K562 (cell line): ENCODE data around the gene YTHDC1. TPM values are rescaled to one million over a fixed set of nuclear protein-coding genes. Genes with fewer than 3 reads are reported as not detected.

ENCODE experiments used
- AFF1 ChIP-seq, 2 experiments: fragments of 450-650 bp; IDR thresholded peaks; 2 replicates each; pipeline ENCODE4 v1.6.1; 2018; ENCODE audit warnings: mild to moderate bottlenecking in 2 of 2, low read depth in 1 of 2; ENCODE audit not compliant: partially characterized antibody in 2 of 2
- BRD9 ChIP-seq: fragments of 450-650 bp; IDR thresholded peaks from 2 replicates; pipeline ENCODE4 v1.6.1; 2018; ENCODE audit warnings: low read depth; ENCODE audit not compliant: partially characterized antibody
- C11orf30 ChIP-seq: fragments of 450-650 bp; IDR thresholded peaks from 2 replicates; pipeline ENCODE4 v1.6.1; 2016; ENCODE audit warnings: low read depth, mild to moderate bottlenecking
- CLOCK ChIP-seq: fragments of 250-450 bp; sonication (Bioruptor Pico); IDR thresholded peaks from 2 replicates; pipeline ENCODE4 v1.4.0; 2020; ENCODE audit warnings: mild to moderate bottlenecking, moderate library complexity, borderline replicate concordance
- FOXK2 ChIP-seq, 2 experiments: fragments of 450-650 bp; IDR thresholded peaks in 1 of 2; conservative IDR thresholded peaks in 1 of 2; 2 replicates each; pipeline ENCODE4 v1.6.1; 2016; ENCODE audit warnings: low read depth in 2 of 2, mild to moderate bottlenecking in 1 of 2
- FUS ChIP-seq: fragments of 200-400 bp; formaldehyde crosslinking; optimal IDR thresholded peaks from 2 replicates; pipeline ENCODE3; 2017; ENCODE audit warnings: low read depth, low read length
- HNRNPH1 ChIP-seq: fragments of 200-400 bp; formaldehyde crosslinking; optimal IDR thresholded peaks from 2 replicates; pipeline ENCODE3; 2017; ENCODE audit warnings: low read depth, mild to moderate bottlenecking, low read length, moderate library complexity
- NCOA1 ChIP-seq: fragments of 450-650 bp; IDR thresholded peaks from 2 replicates; pipeline ENCODE4 v1.6.1; 2016; ENCODE audit warnings: low read depth
- NCOA2 ChIP-seq, 2 experiments: fragments of 450-650 bp; IDR thresholded peaks; 2 replicates each; pipeline ENCODE4 v1.6.1; 2018; ENCODE audit warnings: mild to moderate bottlenecking in 2 of 2, moderate library complexity in 1 of 2; ENCODE audit not compliant: partially characterized antibody in 2 of 2
- RBM25 ChIP-seq: fragments of 200-400 bp; formaldehyde crosslinking; IDR thresholded peaks from 2 replicates; pipeline ENCODE4 v1.6.1; 2018; ENCODE audit warnings: low read length, low read depth, moderate library complexity; ENCODE audit not compliant: severe bottlenecking
- SAFB ChIP-seq: fragments of 200-400 bp; formaldehyde crosslinking; IDR thresholded peaks from 2 replicates; pipeline ENCODE4 v1.6.1; 2017; ENCODE audit warnings: low read depth, low read length, borderline replicate concordance
- SMC3 ChIP-seq: conservative IDR thresholded peaks from 2 replicates; pipeline ENCODE4 v1.6.1; 2011; ENCODE audit warnings: low read depth, low read length, improper control_type of control experiment; ENCODE audit not compliant: insufficient read depth
- TCF15 ChIP-seq: fragments of 250-450 bp; sonication (Bioruptor Pico); IDR thresholded peaks from 2 replicates; pipeline ENCODE4 v1.8.0; 2022; ENCODE audit warnings: moderate library complexity, mild to moderate bottlenecking, inconsistent platforms
- TCF7L2 ChIP-seq: fragments of 150-350 bp; IDR thresholded peaks from 2 replicates; pipeline ENCODE4 v1.6.1; 2016; ENCODE audit warnings: low read depth, mild to moderate bottlenecking, low read length, moderate library complexity
- TFAM ChIP-seq: fragments of 250-450 bp; sonication (Bioruptor Pico); conservative IDR thresholded peaks from 2 replicates; pipeline ENCODE4 v1.5.0; 2021; ENCODE audit warnings: mild to moderate bottlenecking, moderate library complexity
- ZNF445 ChIP-seq: fragments of 250-450 bp; sonication (Bioruptor Pico); IDR thresholded peaks from 2 replicates; pipeline ENCODE4 v1.4.0; 2020; ENCODE audit warnings: low read depth, mild to moderate bottlenecking, moderate library complexity
- ZNF589 ChIP-seq: fragments of 200-800 bp; sonication (Bioruptor generic); IDR thresholded peaks from 2 replicates; pipeline ENCODE4 v1.6.1; 2016; ENCODE audit warnings: low read depth, missing genetic modification characterization, missing compliant biosample characterization
- ZNF766 ChIP-seq: fragments of 200-800 bp; sonication (Bioruptor generic); conservative IDR thresholded peaks from 2 replicates; pipeline ENCODE4 v1.6.1; 2016; ENCODE audit warnings: missing genetic modification characterization, missing compliant biosample characterization
- polyA plus RNA-seq, 8 experiments: library from polyadenylated mRNA; depleted of rRNA in 4 of 8; stranded (reverse) in 5 of 8; unstranded in 3 of 8; fragments of >200 nt; fragmentation: Nextera tagmentation in 2 of 8; fragmentation: Illumina TruSeq in 1 of 8; extraction: Ambion mirVana in 2 of 8; extraction: Trizol in 1 of 8; gene quantifications; 2 replicates each; pipeline versions ENCODE4 v1.2.1 to v1.2.3, GENCODE V29; 2011 to 2014; ENCODE audit warnings: inconsistent platforms in 1 of 8, missing spikeins in 1 of 8
- total RNA-seq, 7 experiments: library from RNA; depleted of rRNA in 6 of 7; stranded (reverse); fragments of >200 nt in 6 of 7; fragmentation: Illumina TruSeq in 2 of 7; extraction: Trizol in 2 of 7; gene quantifications; 2 replicates each; pipeline versions ENCODE4 v1.2.1 to v1.2.3, GENCODE V29; 2011 to 2021; ENCODE audit warnings: low replicate concordance in 1 of 7

The YTHDC1 gene
- total and polyA plus RNA-seq, 9 of the 15 experiments (the other 6 are each of a cell fraction or from before 2014, with no cell fraction given): 9.8 to 65.4 (median 51.7) TPM

- TF ChIP-seq AFF1 (IDR thresholded peaks at IDR 0.05; ENCODE audit: low read depth in 1 of 2, partially characterized antibody in 2 of 2): peak in 1 of 2 experiments; percentile 33
- no peak for TF ChIP-seq HNRNPH1
- no peak for TF ChIP-seq ZNF445
- TF ChIP-seq TFAM: no peak
- TF ChIP-seq CLOCK (CRISPR knock-in tag): no peak
- no peak for TF ChIP-seq TCF7L2
- TF ChIP-seq NCOA1: no peak
- TF ChIP-seq RBM25: no peak
- no peak for TF ChIP-seq BRD9
- no peak for TF ChIP-seq C11orf30
- TF ChIP-seq FUS: no peak
- TF ChIP-seq TCF15 (CRISPR knock-in tag): no peak
- TF ChIP-seq SAFB: no peak
- no peak for TF ChIP-seq SMC3
- TF ChIP-seq NCOA2 (IDR thresholded peaks at IDR 0.05; ENCODE audit: partially characterized antibody in 2 of 2): no peak
- TF ChIP-seq ZNF766 (CRISPR knock-in tag): peak; percentile 59; the same call in 1 of the 2 replicates
- peak; percentile 97 to 98 for TF ChIP-seq FOXK2 (conservative IDR thresholded peaks at IDR 0.05 in 1 of 2, IDR thresholded peaks at IDR 0.05 in 1 of 2; ENCODE audit: low read depth in 2 of 2)
- TF ChIP-seq ZNF589 (CRISPR knock-in tag): peak; percentile 57; the same call in 1 of the 2 replicates
Observed at GRCh38 chr4:68361146-68361589, 11.3 kb upstream of the YTHDC1 start (continued).
